ENCODE measurements around the gene PGAM5. TPM values are rescaled to one million over a fixed set of nuclear protein-coding genes. Genes with fewer than 3 reads are reported as not detected.

Gene PGAM5
- total RNA-seq, 1 experiment from 2014 or later, result 135 TPM

DNA sequence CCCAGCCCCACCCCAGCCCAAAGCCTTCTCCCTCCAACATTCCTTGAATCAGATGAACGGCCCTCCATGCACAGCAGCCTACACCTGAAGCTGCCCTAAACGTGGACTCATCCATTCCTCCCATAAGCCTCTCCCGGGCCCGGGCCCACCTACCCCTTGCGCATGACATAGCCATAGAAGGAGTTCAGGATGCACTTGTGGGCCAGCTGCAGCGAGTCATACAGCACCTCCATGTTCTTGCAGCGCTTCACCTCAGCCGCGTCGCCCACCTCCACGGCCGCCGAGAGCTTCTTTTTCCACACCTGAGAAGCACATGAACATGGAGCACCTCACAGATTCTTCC is 45.5 kb upstream of the PGAM5 start:
- Histone ChIP-seq H3K9ac (ENCODE audit: low read length) (no peak overlapping the region), H3K27ac (ENCODE audit: low read length) (no peak overlapping the region), H3K4me3 (ENCODE audit: low read length) (no peak overlapping the region), H4K20me1 (ENCODE audit: low read length) (no peaks in the 10 kb centered on the region), H3K9me3 (ENCODE audit: low read length) (no peaks in the 10 kb centered on the region), H3K27me3 (ENCODE audit: low read length) (no peaks in the 10 kb centered on the region), H3K9me2 (replicated peaks; ENCODE audit: low read length) (no peaks in the 10 kb centered on the region), H2AFZ (ENCODE audit: low read length) (no peak overlapping the region), H3K4me1 (ENCODE audit: insufficient read depth, low read length) (no peaks in the 10 kb centered on the region), H3K36me3 (ENCODE audit: low read depth, low read length) (peaks cover 69% of the 10 kb centered on the region), H3K4me2 (ENCODE audit: low read length) (no peak overlapping the region), H3F3A (ENCODE audit: low read length, unreplicated experiment) (no peaks in the 10 kb centered on the region), H3K79me2 (ENCODE audit: low read length) (no peaks in the 10 kb centered on the region)
- ChIA-PET POLR2A (ENCODE audit: unreplicated experiment) (no interaction called here), CTCF (no interaction called here)
- TF ChIP-seq EZH2 (IDR thresholded peaks at IDR 0.05; ENCODE audit: low read length, unreplicated experiment) (no peak), EZH2phosphoT487 (IDR thresholded peaks at IDR 0.05; ENCODE audit: borderline replicate concordance, low read length) (no peak)
- TF ChIP-seq, protein P1, sequence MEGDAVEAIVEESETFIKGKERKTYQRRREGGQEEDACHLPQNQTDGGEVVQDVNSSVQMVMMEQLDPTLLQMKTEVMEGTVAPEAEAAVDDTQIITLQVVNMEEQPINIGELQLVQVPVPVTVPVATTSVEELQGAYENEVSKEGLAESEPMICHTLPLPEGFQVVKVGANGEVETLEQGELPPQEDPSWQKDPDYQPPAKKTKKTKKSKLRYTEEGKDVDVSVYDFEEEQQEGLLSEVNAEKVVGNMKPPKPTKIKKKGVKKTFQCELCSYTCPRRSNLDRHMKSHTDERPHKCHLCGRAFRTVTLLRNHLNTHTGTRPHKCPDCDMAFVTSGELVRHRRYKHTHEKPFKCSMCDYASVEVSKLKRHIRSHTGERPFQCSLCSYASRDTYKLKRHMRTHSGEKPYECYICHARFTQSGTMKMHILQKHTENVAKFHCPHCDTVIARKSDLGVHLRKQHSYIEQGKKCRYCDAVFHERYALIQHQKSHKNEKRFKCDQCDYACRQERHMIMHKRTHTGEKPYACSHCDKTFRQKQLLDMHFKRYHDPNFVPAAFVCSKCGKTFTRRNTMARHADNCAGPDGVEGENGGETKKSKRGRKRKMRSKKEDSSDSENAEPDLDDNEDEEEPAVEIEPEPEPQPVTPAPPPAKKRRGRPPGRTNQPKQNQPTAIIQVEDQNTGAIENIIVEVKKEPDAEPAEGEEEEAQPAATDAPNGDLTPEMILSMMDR (conservative IDR thresholded peaks at IDR 0.05; ENCODE audit: low read depth, low read length), result no peak
- intact Hi-C loops (cut with micrococcal nuclease), result no loop called here
- no TSS peak for BruUV-seq (replicated peaks)
- no peak for DNase-seq
- ATAC-seq, result no peak

GRCh38 chr12:132665794-132666193 is 44.8 kb upstream of the PGAM5 start:
- intact Hi-C loops (cut with micrococcal nuclease), result no loop called here
- Histone ChIP-seq H3K9me3 (ENCODE audit: low read length) (no peaks in the 10 kb centered on the region), H3K27ac (ENCODE audit: low read length) (no peak overlapping the region), H3K27me3 (ENCODE audit: low read length) (no peaks in the 10 kb centered on the region), H3K9me2 (replicated peaks; ENCODE audit: low read length) (no peaks in the 10 kb centered on the region), H3K36me3 (ENCODE audit: low read depth, low read length) (peaks cover 64% of the 10 kb centered on the region), H3K79me2 (ENCODE audit: low read length) (no peaks in the 10 kb centered on the region), H3K4me2 (ENCODE audit: low read length) (no peak overlapping the region), H3K9ac (ENCODE audit: low read length) (no peak overlapping the region), H3K4me1 (ENCODE audit: insufficient read depth, low read length) (no peaks in the 10 kb centered on the region), H4K20me1 (ENCODE audit: low read length) (no peaks in the 10 kb centered on the region), H3F3A (ENCODE audit: low read length, unreplicated experiment) (no peaks in the 10 kb centered on the region), H3K4me3 (ENCODE audit: low read length) (no peak overlapping the region), H2AFZ (ENCODE audit: low read length) (no peak overlapping the region)
- DNase-seq (no peak), ATAC-seq (no peak)
- BruUV-seq (replicated peaks), result no TSS peak
- ChIA-PET POLR2A (ENCODE audit: unreplicated experiment) (no interaction called here), CTCF (no interaction called here)
- no peak for TF ChIP-seq EZH2 (IDR thresholded peaks at IDR 0.05; ENCODE audit: low read length, unreplicated experiment)
- TF ChIP-seq EZH2phosphoT487 (IDR thresholded peaks at IDR 0.05; ENCODE audit: borderline replicate concordance, low read length), result no peak
- TF ChIP-seq, protein P1 (conservative IDR thresholded peaks at IDR 0.05; ENCODE audit: low read depth, low read length), result no peak

GRCh38 chr12:132668191-132669088 is 42.2 kb upstream of the PGAM5 start:
- BruUV-seq (replicated peaks), result no TSS peak
- no peaks in the 10 kb centered on the region for H3K27me3 ChIP-seq (ENCODE audit: low read length)
- H3K27ac ChIP-seq (ENCODE audit: low read length), result no peak overlapping the region
- no peak for DNase-seq
- no peak for TF ChIP-seq EZH2 (IDR thresholded peaks at IDR 0.05; ENCODE audit: low read length, unreplicated experiment)
- H3F3A ChIP-seq (ENCODE audit: low read length, unreplicated experiment), result no peaks in the 10 kb centered on the region
- H3K4me1 ChIP-seq (ENCODE audit: insufficient read depth, low read length), result no peaks in the 10 kb centered on the region
- H3K9me2 ChIP-seq (replicated peaks; ENCODE audit: low read length), result no peaks in the 10 kb centered on the region
- POLR2A ChIA-PET (ENCODE audit: unreplicated experiment), result no interaction called here
- ATAC-seq, result no peak
- H3K9ac ChIP-seq (ENCODE audit: low read length), result no peak overlapping the region
- H3K79me2 ChIP-seq (ENCODE audit: low read length), result no peaks in the 10 kb centered on the region
- H3K9me3 ChIP-seq (ENCODE audit: low read length), result no peaks in the 10 kb centered on the region
- no peaks in the 10 kb centered on the region for H4K20me1 ChIP-seq (ENCODE audit: low read length)
- CTCF ChIA-PET, result no interaction called here
- peaks cover 55% of the 10 kb centered on the region for H3K36me3 ChIP-seq (ENCODE audit: low read depth, low read length)
- no peak overlapping the region for H2AFZ ChIP-seq (ENCODE audit: low read length)
- H3K4me3 ChIP-seq (ENCODE audit: low read length), result no peak overlapping the region
- intact Hi-C loops (cut with micrococcal nuclease), result no loop called here
- H3K4me2 ChIP-seq (ENCODE audit: low read length), result no peak overlapping the region
